AG04449 (cell line): ENCODE data around the gene OSBPL2.

Experiments
- CTCF ChIA-PET: fragments of 350-600 bp; formaldehyde crosslinking; extraction: SDS; loops from one replicate; lab custom pipeline; 2021; ENCODE audit warnings: antibody characterized with exemption; lab: Yijun Ruan, JAX
- POLR2A ChIA-PET: fragments of 400-600, 350-600 bp; formaldehyde crosslinking; extraction: SDS; loops from one replicate; lab custom pipeline; 2020; ENCODE audit warnings: antibody characterized with exemption, inconsistent platforms; lab: Yijun Ruan, JAX
- DNase-seq: peaks from one replicate; pipeline ENCODE4 v3.0.0-alpha.2; 2010; ENCODE audit warnings: low read depth, low spot score
- H3K4me3 ChIP-seq: 2 replicates; pipeline ENCODE4 v1.5.1; 2011; ENCODE audit warnings: low read depth, mild to moderate bottlenecking, control low read depth, low read length
- TF ChIP-seq, protein P1 (sequence below): IDR thresholded peaks from one replicate; pipeline ENCODE4 v1.5.1; 2011; ENCODE audit warnings: mild to moderate bottlenecking, moderate library complexity, low read length, control low read depth, inconsistent platforms; ENCODE audit not compliant: insufficient read depth; ENCODE audit errors: missing control alignments

Gene OSBPL2

DNA sequence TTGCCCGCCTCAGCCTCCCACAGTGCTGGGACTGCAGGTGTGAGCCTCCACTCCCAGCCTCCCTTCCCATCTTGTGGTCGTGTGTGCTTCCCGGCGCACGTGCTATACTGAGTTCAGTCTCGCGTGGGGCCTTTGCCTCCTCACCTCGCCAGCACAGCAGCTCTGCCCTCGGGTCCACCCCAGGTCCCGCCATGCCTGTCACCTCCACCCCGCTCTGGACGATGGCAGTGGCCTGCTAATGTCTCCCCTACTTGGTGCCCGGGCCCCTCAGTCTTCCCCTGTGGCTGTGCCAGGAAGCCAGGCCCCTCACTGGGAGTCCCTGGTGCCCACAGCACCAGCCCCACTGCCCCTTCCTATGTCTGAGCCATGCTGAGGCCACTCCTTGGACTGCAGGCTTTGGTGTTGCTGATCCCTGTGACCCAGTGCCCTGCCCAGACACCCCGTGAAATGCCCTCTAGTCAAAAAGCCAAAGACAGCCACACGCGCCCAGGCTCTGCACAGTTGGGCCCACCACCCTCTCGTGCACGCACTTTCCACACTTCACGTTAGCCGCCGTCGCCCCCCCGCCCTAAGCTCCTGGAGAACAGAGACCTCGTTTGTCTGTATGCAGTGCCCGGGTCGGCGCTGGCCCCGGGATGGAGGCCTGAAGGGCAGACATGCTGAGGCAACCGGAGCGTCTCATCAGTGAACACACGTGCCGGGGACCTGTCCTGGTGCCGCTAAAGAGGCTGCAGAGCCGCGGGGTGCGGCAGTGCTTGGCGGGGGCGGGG lies 32.5 kb upstream of the OSBPL2 start:
- TF ChIP-seq, protein P1, sequence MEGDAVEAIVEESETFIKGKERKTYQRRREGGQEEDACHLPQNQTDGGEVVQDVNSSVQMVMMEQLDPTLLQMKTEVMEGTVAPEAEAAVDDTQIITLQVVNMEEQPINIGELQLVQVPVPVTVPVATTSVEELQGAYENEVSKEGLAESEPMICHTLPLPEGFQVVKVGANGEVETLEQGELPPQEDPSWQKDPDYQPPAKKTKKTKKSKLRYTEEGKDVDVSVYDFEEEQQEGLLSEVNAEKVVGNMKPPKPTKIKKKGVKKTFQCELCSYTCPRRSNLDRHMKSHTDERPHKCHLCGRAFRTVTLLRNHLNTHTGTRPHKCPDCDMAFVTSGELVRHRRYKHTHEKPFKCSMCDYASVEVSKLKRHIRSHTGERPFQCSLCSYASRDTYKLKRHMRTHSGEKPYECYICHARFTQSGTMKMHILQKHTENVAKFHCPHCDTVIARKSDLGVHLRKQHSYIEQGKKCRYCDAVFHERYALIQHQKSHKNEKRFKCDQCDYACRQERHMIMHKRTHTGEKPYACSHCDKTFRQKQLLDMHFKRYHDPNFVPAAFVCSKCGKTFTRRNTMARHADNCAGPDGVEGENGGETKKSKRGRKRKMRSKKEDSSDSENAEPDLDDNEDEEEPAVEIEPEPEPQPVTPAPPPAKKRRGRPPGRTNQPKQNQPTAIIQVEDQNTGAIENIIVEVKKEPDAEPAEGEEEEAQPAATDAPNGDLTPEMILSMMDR = no peak
- ChIA-PET POLR2A (no interaction called here), CTCF (no interaction called here)
- DNase-seq = no peak
- no peak overlapping the region for H3K4me3 ChIP-seq

DNA sequence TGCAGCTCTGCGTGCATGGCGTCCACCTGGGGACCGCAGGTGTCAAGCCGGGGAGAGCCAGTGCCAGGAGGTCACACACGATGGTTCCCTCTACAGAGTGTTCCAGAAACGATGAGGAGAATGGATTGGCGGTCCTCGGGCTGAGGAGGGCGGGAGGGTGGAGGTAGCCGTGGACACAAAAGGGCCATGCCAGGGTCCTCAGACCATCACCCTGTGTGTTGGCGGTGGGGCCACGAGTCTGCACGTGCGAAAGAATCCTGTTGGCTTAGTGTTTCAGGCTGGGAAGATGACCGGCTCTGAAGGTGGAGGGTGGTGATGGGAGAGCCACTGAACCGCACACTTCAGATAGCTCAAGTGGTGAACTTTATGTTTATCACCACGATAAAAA lies 31.9 kb upstream of the OSBPL2 start:
- no peak overlapping the region for H3K4me3 ChIP-seq
- no peak for DNase-seq
- ChIA-PET POLR2A (no interaction called here), CTCF (no interaction called here)
- TF ChIP-seq, protein P1 = no peak

DNA sequence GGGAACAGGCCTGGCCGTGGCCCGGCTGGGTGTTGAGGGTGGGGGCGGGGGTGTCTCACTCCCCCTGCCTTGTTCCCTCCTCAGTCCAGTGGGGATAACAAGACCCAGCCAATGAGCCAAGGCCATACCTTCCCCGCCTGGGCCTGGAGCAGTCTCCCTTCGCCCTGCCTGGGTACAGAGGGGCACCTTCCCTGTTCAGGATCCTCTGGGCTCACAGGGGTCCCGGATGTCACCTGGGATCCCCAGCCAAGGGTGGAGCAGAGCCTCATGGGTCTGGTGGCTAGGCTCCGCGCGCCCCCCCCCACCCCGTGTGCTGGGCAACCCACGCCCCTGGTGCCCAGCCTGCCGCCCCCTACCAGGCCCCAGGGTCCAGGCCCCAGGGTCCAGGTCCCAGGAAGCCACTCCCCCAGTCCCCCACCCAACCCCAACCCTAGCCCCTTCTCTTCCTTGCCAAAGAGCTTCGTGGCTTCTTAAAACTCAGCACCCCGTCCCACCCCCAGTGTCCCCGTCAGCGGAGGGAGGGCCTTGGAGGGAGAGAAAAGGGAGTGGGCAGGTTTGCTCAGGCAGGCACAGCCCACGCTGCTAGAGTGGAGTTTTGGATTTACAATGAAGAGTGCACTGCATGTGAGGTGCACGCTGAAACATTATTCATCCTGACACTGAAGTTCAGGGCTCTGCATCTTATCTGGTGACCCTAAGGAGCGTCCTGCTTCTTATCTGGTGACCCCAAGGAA lies 30.1 kb upstream of the OSBPL2 start:
- TF ChIP-seq, protein P1 = no peak
- ChIA-PET CTCF (no interaction called here), POLR2A (no interaction called here)
- DNase-seq = no peak
- H3K4me3 ChIP-seq = no peak overlapping the region

DNA sequence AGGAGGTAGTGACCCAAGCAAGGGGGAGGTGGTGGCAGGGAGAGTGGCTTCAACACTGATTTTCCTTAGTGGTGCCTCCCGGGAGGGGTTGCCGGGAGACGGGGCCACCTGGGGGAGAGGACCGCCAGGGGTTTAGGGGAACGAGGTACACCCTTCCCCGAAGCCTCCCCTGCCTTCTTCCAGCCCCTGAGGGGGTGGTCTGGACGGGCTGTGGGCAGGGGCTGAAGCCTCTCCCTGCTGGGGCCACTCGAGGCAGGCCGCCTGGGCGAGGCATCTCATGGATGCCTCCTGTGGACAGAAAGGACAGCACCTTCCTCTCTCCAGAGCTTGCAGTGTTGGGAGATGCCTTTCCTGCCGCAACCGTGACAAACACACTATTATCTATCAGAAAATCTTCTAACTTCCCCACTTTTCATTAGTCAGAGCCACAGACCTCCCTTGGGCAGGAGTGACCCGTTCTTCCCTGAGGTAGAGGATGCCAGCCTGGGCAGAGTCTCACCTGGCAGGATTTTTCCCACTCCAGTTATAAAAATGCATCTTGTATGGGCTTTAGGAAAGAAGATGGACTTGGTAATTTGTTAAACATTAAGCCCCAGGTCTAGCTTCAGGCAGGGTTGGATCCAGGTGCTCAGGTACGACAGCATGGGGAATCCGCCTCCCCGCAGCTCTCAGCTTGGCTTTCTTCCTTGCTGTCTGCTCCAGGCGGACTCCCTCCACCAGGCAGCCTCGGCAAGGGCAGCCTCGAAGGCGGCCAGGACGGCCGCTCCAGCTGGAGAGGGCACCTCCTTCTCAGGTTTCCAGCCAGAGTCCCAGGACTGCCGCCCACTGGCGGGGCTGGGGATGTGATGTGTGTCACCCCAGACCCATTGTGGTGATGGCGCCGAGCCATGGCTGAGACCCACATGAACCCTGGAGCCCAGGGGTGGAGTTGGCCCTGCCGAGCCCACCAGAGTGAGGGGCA lies 29.2 kb upstream of the OSBPL2 start:
- TF ChIP-seq, protein P1 = no peak
- DNase-seq = no peak
- no peak overlapping the region for H3K4me3 ChIP-seq
- ChIA-PET POLR2A (interaction anchor here (0.9 kb wide), 1 partner anchor 11 kb away, joined by 3 read pairs; no protein-coding TSS in a partner anchor), CTCF (no interaction called here)

DNA sequence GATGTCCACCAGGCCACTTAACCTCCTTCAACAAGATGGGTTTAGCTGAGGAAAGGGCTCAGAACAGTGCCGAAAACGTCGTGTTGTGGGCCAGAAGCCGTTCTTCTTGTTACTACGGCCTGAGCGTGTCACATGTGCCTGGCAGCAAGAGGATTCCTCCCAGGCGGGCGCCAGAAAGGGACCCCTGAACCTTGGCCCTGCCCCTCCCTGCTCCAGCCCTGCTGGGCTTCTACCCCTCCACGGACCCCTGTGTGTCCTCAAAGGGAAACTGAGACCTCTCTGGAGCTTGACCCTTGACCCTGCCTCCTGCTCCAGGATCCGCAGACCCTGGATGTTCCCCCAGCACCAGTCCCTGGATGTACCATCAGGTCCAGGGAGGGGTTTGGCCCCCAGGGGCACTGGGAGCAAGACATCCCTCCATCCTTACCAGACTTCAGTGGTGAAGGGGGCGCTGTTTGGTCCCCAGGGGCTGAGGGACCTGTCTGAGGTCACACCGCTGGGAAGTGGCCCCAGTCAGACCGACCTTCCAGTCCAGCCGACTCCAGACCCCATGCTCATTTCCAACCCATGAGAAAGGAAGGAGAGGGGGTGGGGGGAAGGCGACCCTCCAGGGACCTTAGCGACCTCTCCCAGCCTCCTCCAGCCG lies 28.3 kb upstream of the OSBPL2 start:
- DNase-seq = no peak
- TF ChIP-seq, protein P1 = no peak
- ChIA-PET CTCF (no interaction called here), POLR2A (interaction anchor here (0.9 kb wide), 1 partner anchor 12 kb away, joined by 3 read pairs; no protein-coding TSS in a partner anchor)
- H3K4me3 ChIP-seq = no peak overlapping the region
